Activated CD4-positive, alpha-beta T cell treated with anti-CD3 and anti-CD28 coated beads, Interleukin-2, amount 50 U/mL, for 16 hours (primary cell): ENCODE results near the gene PPP1R1C.
"Not testable (repeated sequence)": the region's sequence is repeated elsewhere in the genome, so short reads cannot be mapped to it uniquely, and the experiment has no call there.

Experiments
- DNase-seq: peaks from one replicate; pipeline ENCODE4 v3.0.0-alpha.2; 2020

PPP1R1C gene, protein sequence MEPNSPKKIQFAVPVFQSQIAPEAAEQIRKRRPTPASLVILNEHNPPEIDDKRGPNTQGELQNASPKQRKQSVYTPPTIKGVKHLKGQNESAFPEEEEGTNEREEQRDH

DNA sequence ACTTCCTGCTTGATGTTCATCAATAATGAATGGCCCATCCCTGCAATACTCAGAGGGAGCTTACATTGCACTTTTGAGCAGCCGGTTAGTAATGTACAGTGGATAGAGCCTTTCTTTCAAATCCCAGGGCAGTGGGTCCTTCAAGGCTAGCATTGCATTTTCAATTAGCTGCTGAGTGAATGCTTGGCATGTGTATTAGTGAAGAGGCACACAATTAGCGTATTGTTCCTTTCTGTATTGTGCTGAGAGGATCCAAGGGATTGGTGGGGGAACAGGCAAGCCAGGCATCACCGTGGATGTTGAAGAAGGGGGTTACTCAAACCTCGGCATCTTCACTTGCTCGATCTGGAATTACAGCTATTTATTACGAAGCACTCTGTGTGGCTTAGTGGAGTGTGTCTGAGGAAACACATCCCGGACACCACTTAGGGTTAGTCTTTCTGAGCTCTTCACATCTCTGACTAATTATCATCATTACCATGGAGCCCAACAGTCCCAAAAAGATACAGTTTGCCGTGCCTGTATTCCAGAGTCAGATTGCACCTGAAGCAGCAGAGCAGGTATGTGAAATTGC lies at the start of gene PPP1R1C:
PPP1R1C (plus strand) TSS at position 222 of the 574 bp plus-strand sequence; CDS start at position 480, 258 bp downstream.
- DNase-seq = no peak

DNA sequence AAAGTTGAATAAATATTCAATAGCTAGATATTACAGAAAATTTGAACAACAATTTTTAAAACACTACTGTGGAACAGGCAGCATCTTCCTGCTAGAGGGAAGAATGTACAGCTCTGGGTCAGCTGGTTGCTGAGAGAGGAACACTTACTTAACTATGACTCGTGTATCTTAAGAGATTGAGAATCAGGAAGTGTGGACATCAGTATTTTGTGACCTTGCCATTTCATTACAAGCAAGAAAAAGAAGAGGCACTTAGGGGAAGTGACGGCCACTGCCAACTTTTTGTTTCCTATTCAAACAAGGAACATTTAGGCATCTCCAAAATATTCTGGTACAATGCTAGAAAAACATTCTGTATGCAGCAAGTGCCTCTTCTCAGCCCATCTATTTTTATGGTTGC lies 48.2 kb upstream of the PPP1R1C start:
- DNase-seq = no peak

DNA sequence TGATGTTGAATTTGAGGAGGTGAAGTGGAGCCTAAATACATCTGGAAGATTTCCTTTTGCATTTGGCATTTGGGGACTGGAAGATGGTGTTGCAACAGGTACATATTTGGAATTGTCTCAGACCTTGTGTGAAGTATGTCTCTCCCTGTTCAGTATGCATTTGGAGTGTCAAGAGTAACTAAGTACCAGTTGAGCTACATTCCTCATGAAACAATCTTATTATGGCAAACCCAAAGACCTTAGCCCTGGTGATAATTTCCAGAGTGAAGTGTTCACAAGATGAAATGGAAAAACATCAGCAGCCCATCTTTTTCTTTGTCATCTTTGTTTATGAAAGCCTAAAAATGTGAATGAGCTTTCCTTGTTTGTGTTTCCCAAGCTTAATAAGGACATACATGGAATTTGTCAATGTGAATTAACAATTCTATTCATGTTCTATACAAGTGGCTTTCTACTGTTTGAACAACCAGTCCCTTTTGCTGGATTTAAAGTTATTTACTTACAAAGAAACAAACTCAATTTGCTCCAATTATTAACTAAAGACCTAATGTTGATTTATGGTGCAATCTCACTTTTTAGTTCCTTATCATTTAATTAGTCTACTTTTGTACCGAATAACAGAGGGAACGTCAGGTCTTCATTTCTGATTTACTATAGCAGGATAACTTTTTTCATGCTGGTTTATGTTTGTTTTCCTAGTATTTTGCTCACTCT lies 42.1 kb upstream of the PPP1R1C start:
- DNase-seq = no peak

DNA sequence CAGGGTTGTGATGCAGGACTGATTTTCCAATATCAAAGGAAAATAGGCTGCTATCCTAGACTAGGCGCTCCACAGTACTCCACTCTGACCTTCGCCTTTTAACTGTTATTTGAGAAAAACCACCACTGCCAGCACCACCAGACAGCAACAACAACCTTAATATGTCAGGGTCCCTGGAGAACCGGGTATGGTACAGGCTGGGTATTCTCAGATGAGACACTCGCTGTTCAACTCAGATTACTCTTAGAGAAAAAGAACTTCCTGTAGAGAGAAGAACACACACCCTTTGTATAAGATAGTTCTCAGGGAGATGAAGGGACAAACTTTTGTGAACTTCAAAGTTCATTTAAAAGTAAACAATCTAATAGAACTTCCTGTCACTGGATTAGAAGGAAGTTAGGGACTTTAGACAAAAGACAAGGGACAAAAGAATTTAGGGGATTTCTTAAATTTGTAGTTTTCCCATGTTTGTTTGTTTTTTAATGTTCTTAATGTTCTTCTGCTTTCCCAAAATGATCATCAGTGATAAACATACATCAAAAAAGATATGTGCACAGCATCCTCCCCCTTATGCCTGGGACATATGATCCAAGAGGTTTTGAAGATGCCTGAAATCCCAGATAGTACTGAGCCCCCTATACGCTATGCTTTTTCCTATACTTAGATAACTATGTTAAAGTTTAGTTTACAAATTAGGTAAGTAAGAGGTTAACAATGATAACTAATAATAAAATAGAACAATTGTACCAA lies 41.3 kb upstream of the PPP1R1C start:
- no peak for DNase-seq

DNA sequence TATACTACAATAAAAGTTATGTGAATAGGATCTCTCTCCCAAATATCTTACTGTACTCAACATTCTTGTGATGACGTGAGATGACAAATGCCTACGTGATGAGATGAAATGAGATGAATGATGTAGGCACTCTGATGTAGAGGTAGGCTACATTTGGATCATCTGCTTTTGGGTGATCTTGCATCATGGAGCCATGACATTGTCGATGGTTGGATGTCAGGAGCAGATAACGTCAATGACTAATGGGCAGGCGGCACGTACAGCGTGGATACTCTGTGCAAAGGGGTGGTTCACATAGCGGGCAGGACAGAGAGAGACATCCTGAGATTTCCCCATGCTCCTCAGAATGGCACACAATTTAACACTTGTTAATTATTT lies 40.8 kb upstream of the PPP1R1C start:
- no peak for DNase-seq

DNA sequence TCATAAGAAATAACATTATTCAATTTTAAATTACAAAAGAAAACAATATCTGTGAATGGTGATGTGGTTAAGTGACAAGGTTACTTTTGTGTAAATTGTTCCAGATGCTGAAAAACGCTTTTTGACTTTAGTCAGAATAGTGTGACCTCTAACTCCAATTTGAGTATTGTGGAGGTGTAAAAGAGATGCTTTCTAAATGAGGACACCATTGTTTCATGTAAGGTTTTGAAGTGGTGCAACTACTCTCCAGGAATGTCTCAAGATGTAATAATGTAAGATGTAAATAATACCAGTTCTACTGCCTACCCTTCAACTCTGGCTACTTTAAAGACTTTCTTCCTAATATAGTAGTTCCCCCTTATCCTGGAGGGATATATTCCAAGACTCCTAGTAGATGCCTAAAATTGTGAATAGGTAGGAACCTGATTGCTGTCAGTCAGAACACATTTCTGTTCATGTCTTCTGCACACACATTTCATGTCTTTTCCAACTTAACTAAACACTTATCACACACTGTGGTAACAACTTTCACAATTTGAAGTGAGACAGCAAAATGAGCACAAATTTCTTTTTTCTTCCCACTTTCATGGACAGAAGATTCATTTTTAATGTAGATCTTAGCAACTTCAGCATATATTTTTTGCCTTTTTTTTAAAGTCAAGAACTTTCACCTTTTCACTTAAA lies 39.1 kb upstream of the PPP1R1C start:
- peak; percentile 12 for DNase-seq

DNA sequence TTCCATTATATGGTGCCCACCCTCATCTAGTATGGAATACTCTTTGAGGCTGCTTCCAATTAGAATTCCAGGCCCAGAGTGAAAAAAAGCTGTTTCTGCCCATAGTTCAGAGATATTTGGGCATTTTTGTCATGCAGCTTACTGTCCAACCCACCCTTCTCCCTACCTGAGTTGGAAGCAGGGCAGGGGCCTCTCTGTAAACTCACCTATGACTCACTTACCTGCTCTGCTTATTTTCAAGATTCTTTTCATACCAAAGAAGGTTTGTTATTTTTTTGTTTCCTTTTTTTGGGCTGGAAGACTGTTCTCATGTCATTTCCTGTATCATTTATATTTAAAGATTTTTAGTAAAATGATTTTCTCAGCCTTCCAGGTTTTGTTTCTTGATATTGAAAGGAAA lies 38.4 kb upstream of the PPP1R1C start:
- DNase-seq = no peak

DNA sequence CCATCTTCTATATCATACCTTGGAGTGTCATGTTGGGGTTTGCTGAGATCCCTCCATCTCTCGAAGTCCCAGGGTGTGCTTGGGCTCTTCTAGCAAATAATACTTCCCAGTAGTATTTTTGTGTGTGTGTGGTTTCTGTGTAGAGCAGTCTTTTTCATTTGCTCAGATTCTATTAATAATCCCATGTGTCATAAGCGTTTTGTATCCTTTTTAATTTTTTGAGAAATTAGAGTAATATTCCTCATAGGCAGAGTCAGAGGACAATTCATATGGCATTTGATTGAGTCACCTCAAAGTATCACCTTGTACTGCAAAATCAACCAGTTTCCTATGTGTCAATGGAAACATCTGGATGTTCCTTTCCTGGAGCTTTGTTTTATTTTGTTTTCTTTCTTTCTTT lies 37.4 kb upstream of the PPP1R1C start:
- no peak for DNase-seq

DNA sequence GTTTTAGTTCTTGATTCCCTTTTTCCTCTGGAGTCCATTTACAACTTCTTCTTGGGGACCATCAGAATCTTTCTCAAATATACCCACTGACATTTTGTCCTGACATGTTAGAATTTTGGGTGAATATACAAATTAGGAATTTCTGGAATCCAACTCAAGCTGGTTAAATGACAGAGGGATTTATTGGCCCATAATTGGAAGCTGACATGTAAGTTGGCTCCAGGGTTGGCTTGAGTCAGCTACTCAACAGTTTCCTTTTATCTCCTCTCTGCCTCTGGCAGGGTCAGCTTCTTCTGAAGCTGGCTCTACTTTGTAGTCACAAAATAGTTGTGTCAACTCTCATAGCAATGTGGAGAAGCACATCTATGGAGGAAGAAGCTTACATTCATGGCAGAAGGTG lies 36.6 kb upstream of the PPP1R1C start:
- no peak for DNase-seq

DNA sequence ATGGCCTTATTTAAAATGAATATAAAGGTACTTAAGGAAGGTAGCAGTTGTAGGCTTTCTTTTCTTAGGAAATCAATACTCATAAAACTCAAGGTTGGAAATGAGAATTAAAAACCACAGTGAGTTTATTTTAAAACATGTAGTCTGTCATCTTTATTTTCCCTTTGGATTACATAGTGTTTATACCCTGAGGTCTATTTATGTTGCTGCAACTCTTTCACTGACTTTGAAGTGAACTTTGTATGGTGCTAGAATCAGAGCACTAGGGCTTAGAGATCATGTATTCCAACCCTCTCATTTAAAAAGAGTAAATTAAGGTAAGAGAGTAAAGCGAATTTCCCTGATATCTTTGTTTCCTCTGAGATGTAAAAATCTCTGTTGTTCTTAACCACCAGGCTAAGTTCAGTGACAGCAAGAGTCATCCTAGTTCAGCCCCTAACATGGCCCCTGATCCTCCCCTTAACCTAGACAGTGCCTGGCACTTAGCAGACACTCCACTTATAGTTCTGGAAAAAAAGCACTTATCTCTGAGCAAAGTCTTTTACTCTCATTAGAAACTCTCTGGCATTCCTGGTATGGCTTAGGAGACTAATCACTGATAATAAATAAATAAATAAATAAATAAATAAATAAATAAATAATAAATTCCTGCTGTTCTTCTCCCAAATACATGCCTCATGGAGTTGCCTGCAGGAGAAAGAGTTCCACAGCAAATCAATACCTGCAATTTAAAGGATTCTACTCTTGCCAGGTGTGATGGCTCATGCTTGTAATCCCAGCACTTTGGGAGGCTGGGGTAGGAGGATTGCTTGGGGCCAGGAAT lies 33.0 kb upstream of the PPP1R1C start:
- no peak for DNase-seq

DNA sequence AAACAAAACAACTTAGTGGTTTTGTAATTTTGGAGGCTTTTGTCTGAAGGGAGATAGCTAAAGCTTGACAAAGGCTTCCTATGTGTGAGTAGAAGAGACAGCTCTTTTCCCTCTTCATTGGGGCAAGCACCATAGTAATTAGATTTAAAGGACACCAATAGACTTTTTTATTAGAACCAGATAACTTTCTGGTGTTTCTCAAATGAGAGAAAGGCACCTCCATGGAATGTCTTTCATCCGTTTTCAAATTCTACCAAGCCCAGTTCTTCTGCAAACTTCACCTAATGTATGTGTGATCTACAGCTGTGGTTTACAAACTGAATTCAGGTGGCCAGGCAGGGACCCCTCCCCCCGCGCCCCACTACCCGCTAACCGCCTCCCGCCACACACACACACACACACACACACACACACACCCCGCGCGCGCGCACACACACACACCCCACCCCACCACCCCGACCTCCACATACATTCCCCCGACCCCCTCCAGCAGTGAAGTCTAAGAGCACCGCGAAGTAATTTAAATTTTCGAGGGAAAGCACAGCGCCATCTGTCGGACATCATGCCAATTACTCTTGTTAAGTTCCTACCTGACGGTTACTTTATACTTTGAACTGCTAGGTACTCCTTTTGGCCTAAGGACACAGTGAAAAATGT lies 31.6 kb upstream of the PPP1R1C start:
- peak; percentile 60 for DNase-seq

DNA sequence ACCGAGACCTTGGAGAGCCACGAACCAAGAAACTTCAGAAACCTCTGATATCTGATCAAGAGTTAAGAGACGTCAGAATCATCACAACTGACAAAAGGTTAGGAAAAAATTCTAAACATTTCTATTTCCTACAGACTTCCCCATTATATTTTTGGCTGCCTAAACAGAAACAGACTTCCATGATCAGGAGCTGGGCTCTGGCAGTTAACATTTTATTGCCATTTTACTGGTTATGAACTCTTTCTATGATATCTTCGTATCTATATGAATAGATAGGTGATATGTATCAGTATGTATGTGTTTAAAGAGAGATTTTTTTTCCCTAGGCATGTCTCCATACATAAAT lies 31.1 kb upstream of the PPP1R1C start:
- DNase-seq = no peak

DNA sequence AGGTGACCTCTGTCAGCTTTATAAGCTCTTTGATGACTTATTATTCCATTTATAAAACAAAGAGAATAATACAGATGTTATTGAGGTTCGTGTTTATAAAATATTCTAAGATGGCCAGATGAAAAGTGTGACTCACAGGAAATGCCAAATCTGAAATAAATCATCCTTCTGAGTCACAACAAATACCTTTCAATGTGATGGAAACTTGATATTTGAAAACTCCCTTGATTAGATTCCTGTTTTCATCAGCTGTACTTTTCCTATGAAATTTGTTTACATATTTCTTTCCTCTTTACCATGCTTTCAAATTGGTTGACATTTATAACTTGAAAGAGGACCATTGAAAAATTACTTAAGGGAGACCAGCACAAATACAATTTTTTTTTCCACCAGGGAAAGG lies 30.6 kb upstream of the PPP1R1C start:
- no peak for DNase-seq

DNA sequence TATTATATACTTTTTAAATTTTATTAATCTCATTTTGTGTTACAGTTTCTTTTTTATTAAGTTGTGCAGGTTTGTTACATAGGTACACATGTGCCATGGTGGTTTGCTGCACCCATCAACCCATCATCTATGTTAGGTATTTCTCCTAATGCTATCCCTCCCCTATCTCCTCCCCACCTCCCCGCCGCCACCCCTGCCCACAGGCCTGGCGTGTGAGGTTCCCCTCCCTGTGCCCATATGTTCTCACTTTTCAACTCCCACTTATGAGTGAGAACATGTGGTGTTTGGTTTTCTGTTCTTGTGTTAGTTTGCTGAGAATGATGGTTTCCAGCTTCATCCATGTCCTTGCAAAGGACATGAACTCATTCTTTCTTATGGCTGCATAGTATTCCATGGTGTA lies 29.8 kb upstream of the PPP1R1C start:
- not testable (repeated sequence) for DNase-seq

DNA sequence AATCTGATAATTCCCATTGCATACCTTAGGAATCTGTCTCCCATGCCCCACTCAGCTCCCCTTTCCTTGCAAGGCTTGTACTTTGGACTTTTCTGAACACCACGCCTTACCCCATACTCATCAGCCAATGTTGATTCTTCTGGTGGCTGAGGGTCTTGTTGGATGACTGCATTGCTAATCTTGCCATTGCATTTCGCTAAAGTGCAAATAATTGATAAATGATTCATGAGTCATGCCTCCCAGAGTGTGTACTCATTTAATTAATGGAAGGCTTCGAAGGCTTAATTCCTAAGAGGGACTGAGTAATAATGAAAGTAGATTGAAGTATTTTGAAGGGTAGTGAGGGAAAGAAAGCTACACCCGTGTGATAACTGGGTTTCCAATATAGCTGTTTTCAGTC lies 28.0 kb upstream of the PPP1R1C start:
- DNase-seq = no peak

DNA sequence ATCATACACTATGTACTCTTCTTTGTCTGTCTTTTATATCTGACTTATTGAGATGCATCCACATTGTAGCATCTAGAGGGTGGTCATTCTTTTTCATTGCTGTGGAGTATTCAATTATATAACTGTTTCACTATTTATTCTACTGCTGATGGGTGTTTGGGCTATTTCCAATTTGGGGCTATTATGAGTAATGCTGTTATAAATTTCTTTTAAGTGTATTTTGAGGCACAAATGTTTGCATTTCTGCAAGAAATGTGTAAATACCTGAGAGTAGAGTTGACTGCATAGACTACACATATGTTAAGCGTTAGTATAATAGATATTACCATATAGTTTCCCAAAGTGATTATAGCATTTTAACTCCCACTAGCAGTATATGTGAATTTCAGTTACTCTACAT lies 26.9 kb upstream of the PPP1R1C start:
- no peak for DNase-seq

DNA sequence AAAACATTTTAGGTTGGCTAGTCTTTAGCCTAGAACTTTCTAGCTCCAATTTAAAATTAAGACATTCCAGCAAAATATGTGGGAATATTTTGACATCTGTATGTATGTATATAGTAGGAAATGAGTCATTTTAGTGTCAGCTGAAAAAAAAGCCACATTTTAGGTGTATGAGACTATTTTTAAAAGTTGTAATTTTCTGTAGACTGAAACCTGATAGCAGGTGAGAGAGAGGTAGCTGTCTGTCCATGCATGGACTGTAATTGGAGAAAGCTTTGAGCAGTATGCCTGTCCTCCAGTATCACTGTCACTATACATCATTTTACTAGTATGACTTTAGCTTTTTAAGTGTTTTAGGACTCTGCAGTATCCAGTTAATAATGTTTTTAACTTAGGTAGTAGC lies 26.1 kb upstream of the PPP1R1C start:
- DNase-seq = no peak

DNA sequence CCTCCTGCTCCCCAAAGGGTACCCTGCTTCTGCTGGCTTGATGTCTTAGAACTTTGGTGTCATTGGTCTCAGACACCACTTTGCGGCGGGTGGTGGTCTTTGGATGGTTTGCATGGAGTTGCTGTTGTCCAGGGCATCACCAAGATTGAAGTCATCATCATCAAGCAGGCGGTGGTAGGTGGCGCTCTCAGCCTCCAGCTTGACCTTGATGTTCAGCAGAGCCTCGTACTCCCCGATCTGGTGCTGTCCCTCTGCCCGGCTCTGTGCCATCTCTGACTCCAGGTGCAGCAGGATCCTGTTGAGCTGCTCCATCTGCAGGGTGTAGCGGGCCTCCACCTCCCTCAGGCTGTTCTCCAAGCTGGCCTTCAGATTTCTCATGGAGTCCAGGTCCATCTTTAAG lies 24.5 kb upstream of the PPP1R1C start:
- DNase-seq = not testable (repeated sequence)

DNA sequence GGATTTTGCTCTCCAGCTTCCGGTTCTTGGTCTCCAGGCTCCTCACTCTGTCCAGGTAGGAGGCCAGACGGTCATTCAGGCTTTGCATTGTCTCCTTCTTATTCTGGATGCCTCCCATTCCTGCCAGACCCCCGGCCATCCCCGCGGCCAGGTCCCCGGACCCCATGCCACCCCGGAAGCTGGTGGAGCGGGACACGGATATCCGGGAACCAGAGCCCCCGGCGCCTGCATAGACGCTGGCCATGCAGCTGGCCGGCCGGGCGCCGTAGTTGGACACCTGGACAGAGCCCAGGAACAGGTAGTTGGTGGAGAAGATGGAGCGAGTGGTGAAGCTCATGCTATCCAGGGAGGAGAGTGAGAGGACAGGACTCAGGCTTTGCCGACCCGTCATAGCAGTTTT lies 23.5 kb upstream of the PPP1R1C start:
- no peak for DNase-seq

DNA sequence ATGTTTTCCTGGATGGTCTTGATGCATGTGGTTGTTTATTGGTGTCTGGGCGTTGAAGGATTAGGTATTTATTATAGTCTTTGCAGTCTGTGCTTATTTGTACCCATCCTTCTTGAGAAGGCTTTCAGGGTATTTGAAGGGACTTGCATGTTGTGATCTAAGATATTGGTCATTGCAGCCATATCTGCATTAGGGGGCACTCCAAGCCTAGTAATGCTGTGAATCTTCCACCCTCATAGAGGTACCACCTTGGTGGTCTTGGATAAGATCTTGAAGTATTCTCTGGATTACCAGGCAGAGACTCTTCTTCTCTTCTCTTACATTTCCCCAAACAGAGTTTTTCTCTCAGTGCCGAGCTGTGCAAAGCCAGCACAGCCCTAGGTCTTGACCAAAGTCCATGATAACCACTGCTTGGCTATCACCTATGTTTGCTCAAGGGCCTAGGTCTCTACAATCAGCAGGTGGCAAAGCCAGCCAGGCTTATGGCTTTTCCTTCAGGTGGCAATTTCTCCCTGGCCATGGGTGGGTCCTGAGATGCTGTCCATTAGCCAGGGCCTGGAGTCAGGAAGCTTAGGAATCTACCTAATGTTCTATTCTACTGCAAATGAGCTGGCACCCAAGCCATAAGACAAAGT lies 15.4 kb upstream of the PPP1R1C start:
- DNase-seq = no peak

DNA sequence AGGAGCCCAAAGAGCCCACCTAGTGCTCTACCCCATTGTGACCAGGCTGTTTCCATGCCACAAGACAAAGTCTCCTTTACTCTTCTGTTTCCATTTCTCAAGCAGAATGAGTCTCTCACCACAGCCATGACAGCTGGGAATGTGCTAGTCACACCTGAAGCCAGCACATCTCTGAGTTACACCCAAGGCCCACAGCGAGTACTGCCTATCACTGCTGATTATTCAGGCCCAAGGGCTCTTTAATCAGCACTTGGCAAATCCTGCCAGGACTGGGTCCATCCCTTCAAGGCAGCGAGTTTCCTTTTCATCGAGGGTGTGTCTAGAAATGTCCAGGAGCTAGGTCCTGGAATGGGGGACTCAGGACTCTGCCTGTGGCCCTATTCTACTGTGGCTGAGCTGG lies 14.6 kb upstream of the PPP1R1C start:
- DNase-seq = no peak
